Stimulated activated CD4-positive, alpha-beta T cell treated with anti-CD3 and anti-CD28 coated beads, Interleukin-2, amount 100 ng/mL, for 48 hours (primary cell): ENCODE results near the gene SIN3A.
"Not testable (repeated sequence)": the region's sequence is repeated elsewhere in the genome, so short reads cannot be mapped to it uniquely, and the experiment has no call there.

ENCODE experiments used
- DNase-seq, 2 donors: peaks; one replicate each; pipeline ENCODE4 v3.0.0-alpha.2; 2020

Gene SIN3A

DNA sequence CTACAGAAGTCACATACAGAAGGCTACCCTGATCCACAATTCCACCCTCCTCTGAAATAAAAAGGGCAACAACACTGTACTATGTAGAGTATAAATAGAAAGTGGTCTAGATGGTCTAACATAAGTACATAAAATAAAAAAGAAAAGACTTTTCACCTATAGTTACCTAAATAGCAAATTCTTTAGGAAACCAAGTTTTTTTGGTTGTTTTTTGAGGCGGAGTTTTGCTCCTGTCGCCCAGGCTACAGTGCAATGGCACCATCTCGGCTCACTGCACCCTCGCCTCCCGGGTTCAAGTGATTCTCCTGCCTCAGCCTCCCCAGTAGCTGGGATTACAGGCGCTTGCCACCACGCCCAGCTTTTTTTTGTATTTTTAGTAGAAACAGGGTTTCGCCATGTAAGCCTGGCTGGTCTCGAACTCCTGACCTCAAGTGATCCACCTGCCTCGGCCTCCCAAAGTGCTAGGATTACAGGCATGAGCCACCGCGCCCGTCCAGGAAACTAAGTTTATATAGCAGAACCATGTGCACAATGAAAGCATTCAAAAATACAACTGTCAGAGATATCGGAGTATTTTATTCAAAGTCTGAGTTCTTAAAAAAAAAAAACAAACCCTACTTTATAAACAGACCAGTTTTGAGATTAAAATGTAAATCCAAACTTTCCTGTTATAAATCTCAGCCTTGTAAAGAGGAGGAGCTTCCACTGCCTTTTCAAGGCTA, 1.7 kb downstream of the SIN3A start:
- no peak for DNase-seq

DNA sequence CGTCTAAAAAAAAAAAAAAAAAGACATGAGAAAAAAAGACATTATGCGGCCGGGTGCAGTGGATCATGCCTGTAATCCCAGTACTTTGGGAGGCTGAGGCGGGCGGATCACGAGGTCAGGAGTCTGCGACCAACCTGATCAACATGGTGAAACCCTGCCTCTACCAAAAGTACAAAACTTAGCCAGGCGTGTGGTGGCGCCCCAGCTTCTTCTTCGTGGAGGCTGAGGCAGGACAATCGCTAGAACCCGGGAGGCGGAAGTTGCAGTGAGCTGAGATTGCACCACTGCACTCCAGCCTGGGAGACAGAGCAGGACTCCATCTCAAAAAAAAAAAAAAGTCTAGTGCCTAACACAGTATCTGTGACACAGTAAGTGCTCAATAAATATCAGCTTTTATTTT, 3.3 kb downstream of the SIN3A start:
- DNase-seq, result not testable (repeated sequence)

DNA sequence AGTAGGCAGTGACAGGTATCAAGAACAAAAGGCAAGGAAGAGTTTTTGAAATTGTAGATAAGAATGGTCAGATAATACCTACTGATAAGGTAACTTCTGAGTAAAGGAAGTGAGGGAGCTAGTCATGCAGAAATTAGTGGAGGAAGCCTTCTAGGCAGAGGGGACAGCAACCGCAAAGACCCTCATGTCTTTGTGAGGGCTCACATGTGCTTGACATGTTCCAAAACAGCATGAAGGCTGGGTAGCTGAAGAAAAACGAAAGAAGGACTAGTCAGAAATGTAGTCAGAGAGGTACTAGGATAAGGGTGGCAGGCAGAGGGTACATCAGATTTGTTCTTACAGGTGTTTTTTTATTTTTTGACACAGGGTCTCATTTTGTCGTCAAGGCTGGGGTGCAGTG, 5.3 kb downstream of the SIN3A start:
- no peak for DNase-seq

DNA sequence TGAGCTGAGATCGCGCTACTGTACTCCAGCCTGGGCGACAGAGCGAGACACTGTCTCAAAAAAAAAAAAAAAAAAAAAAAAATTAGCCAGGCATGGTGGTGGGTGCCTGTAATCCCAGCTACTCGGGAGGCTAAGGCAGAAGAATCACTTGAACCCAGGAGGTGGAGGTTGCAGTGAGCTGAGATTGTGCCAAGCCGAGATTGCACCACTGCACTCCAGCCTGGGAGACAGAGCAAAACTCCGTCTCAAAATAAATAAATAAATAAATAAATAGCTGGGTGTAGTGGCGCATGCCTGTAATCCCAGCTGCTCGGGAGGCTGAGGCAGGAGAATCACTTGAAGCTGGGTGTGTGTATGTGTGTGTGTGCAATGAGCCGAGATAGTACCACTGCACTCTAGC, 6.2 kb downstream of the SIN3A start:
- DNase-seq, result not testable (repeated sequence)

DNA sequence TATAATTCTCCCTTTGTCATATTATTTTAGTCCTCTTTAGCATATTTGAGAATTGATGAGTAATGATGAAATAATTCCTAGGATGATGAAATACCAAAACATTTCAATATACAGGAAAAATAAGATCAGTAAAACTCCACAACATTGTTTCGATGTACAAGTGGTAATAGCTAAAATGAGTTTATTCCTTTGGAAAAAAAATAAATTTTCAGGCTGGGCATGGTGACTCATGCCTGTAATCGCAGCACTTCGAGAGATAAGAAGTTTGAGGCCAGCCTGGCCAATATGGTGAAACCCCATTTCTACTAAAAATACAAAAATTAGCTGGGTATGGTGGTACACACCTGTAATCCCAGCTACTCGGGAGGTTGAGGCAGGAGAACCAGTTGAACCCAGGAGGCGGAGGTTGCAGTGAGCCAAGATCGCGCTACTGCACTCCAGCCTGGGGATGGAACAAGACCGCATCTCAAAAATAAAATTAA, 7.5 kb downstream of the SIN3A start:
- not testable (repeated sequence) for DNase-seq

DNA sequence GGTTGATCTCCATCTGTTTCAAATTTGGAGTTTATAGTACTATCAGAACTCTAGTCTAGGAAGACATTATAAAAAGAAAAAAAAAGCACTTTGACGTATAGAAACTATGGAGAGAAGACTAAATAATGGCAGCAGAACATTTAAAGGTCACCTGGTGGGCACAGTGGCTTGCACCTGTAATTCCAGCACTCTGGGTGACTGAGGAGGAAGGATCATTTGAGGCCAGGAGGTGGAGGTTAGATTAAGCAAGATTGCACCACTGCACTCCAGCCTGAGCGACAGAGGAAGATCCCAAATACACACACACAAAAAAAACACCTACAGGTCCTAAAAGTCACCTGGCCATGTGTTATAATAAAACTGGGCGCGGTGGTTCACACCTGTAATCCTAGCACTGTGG, 13.8 kb downstream of the SIN3A start:
- no peak for DNase-seq

DNA sequence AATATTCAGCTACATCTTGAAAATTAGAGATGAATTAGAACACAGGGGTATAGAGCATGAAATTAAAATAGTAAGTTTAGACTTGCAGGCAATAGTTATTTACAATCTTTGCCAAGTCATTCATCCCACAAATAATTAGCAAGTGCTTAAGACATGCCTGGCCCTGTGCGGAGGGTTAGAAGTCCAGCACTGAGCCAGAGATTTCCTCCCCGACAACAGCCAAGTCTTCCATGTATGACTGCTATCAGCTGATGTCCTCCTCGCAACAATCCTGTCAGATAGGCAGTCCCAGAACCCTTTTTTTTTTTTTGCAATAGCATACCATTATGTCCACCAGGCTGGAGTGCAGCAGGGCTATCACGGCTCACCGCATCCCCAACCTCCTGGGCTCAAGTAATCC, 14.6 kb downstream of the SIN3A start:
- no peak for DNase-seq

DNA sequence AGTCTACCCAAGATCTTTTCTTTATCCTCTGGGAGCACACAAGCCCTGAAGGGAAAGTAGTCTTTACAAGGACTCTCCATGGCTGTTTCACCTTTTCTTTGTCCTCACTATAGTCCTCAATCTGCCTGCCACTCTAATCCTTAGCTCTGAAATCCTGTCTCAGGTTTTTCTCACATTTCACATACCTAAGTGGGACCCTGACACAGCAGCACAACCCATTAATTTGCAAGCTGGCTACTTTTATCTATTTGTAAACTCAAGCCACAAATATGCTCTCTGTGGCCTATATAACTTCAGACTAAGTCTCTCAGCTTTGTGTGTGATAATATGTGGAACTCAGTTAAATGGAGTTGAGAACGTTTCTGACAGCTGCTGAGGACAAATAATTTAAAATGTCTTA, 19.8 kb downstream of the SIN3A start:
- DNase-seq, result no peak

DNA sequence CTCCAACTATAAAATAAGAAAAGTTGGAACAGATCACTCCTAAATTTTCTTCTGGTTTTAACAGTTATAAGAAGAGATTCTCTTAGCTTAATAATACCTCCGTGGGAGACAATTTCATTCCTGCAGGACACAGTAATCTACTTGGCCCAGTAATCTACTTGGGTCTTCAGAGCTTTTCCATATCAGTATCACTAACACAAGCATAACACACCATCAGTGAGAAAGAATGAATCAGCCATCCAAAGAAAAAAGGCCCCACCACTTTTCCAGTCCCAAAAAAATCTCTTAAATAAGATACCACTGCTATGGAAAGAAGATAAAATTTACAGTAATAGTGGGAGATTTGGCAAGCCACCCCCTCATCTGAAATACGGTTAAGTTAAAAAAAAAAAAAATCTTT, 20.2 kb downstream of the SIN3A start:
- no peak for DNase-seq

DNA sequence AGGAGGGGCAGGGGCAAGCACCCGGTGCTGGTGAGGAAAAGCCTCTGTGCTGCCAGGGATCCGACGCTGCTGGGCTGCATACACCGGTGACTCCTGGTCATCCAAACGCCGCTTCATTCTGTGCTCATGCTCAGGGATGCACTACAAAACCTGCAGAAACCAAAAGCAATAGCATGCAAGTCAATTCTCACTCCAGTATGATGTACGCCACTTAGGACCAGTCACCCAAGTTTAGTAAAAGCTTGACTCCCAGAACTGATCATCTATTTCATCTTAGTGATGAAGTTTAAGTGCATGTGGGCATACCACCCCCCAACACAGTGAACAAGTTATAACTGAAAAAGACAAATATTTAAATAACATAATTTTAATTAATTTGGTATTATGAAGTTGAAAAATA, 21.2 kb downstream of the SIN3A start:
- DNase-seq, result no peak

DNA sequence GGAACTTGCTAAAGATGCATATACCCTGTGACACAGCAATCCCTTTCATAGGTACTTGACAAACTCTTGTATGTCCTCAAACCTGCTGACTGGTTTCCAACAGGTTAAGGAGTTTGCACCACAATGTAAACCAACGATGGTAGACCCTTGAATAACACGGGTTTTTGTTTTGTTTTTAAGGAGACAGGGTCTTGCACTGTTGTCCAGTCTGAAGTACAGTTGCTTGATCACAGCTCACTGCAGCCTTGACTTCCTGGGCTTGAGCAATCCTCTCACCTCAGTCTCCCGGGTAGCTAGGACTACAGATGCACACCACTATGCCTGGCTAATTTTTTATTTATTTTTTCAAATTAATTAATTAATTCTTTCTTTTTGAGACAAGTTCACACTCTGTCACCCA, 23.3 kb downstream of the SIN3A start:
- DNase-seq, result no peak

DNA sequence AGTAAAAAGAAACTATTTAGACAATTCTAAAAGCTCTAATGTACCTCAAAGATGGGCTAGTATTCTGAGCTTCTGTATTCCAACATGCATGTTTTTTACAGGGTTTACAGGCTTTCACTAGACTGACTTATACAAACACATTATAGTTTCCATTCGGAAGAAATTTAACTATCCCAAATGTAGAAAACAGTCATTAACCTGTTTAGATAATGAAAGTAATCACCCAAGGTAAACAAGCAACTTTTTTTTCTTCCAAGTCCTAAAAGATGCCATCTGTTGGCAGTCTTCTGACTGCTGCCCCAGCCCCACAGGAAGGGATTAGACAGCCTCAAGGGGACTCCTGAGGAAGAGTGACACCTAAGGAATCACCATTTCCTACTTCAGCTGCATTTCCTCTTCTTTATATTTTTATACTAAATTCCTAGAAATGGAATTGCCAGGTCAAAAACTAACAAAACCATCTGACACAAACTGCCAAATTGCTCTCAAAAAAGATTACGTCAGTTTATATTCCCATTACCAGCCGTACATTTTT, 25.5 kb downstream of the SIN3A start:
- no peak for DNase-seq

DNA sequence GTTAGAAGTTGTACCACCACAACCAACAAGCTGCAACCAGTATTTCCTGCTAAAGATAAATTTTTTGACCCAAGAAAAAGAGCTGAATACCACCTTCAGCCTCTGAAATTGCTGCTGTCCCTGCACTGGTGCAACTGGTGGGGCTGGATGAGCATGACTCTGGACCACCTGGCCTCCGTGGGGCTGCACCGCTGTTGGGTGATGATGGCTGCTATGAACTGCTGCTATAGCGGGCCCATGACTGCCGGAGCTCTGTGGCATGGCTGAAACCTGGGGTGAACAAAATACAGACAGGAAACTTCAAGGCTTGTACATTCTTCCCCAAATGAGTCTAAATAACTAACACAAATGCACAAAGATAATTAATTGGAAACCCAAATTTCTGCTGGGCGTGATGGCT, 28.9 kb downstream of the SIN3A start:
- DNase-seq, result no peak

DNA sequence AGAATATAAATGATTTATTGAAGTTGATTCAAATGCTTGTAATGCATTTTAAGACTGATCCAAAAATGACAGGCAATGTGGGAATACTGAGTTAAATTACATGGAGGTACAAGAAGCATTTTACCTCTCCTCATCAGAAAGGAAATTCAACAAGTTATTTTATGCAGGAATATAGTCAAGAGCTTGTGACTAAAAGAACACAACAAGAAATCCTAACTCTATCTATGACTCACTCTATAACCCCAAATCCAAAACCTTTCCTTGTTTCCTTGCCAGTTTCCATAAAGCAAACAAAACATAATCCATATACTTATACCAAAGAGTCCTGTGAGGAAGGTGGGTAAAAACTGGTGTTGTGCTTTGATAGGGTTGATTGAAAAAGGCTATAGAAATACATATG, 30.8 kb downstream of the SIN3A start:
- DNase-seq, result no peak

DNA sequence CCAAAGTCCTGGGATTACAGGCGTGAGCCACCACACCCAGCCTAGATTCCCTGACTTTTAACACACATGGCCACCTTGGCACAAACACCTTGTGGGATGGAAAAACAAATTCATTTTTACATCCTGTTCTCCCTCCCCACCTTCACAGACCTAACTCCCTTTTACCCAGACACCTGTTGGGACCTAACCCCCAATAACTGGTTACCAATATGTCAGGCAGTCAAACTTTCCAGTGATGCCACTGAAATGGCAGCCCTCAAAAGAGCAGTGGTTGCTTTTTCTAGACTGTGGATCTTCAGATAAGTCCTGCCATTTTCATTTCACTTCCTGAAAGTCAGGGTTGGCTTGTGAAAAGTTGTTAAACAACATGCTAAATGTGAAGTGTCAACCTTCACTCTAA, 34.9 kb downstream of the SIN3A start:
- DNase-seq, result no peak

DNA sequence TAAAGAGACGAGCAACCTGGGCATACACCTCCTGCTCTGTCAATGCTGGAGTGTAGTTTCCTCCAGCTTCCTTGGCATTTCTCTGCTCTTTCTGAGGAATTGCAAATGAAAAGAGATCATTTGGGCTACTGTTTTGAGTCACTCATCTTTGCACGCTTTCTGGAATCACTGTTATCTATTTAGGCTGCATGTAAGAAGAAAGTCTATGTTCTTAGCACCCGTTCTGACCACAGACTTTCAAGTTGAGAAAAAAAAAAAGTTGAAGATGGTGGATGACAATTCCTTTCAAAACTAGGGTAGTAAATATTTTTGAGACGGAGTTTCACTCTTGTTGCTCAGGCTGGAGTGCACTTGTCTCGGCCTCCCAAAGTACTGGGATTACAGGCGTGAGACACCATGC, 41.3 kb downstream of the SIN3A start:
- DNase-seq, result no peak

DNA sequence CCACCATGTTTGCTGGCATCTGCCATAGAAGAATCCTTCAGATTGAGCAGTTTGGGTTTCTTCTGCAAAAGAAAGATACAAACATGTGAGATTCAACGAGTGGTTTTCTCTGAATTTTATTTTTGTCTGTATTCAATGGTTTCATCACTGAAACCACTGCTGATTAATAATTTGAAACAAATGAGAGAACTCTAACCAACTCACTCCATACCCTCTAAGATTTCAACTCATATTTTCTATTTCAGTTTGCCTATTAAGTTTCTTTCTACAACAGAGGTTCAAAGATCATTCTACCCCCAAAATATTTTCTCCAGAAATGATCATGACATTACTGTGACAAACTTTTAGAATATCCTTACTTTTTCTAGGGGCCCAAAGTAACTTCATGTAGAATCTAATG, 44.4 kb downstream of the SIN3A start:
- DNase-seq, result no peak

DNA sequence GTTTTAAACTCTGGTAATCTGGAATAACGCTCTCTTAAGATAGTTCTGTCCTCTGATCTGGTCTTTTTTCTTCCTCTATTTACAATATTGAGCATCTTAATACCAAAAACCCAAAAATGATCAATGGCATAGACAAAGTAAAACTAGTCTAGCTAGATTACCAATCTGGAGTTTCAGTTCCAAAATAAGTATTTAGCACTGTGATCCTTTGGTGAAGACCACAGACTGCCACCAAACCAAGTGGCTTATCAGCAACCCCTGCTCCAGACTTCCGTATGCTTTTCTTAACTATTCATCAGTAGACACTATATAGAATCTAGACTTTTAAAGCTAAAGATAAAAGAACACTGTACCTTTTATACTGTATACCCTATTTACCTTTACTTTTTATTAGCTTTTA, 47.6 kb downstream of the SIN3A start:
- no peak for DNase-seq

DNA sequence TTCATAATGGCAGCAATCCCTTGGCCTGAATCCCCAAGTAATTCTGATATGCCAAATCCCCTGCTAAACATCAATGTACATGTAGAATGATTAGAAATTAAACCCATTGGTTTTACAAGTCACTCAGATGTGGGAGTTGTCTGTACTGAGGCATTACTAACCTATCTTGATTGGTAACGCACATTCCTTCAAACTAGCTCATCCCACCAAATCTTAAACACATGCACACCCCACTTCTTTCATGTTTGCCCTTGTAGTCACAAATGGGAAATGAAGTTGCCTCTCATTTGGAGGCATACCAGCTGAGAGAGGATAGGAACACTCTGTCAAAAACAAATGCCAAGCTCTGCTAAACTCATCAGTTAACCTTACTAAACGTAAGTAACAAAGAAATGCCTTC, 54.0 kb downstream of the SIN3A start:
- no peak for DNase-seq

DNA sequence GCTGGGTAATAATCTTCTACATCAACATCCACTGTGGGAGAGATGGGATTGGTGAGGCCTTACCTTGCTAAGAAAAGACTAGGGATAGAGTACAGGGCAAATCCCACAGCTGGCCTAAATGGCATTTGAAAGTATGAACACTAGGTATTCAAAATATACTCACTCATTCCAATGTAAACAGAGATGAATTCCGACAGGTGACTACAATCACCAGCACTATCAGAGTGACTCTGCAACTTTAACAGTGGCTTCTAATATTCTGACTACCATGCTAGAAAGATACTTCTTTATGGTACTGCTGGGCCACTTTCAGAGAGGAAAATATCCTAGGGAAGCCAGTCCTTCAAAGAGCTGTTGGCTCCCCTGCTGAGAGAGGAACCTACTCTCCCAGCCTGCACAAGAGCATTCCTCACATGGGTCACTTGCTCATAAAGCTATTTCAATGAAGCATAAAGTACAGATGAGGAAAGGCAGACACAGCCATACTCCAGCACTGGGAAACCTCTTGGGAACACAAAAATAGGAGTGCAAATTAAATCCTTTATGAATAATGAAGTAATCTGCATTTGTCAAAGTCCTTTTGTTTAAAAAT, 61.6 kb downstream of the SIN3A start:
- no peak for DNase-seq

DNA sequence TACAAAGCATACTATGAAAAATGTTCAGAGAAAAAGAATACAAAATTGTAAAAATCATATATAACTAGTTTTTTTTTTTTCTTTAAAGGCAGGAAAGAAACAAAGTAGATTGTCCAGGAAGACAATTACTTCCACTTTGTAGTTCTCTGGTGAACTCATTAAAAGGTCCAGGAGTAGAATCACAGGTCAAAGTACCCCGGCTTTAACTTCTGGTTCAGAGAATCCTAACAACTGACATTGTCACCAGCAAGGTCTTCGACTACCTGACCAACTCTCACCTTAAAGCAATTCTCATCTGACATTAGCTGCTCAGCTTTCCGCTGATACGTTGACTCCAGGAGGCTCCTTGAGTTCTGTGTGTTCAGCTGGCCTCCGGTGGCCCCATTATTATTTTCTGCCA, 67.5 kb downstream of the SIN3A start:
- not testable (repeated sequence) for DNase-seq

DNA sequence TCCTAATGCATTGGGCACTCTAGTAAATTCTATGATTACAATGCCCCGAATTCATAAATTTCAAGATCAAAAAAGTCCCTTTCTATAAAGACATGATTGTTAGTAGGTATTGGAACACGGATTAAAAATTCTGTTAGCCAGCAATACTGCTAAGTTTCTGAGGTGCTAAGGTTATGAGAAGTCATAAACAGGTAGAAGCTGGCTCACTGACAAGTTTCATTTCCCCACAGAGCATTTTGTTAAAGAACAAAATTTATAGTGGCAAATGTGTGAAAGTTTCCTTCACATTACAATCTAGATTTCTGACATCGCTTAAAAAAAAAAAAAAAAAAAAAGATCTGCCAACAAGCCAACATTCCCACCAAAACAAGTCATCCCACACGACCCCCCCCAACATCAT, 70.7 kb downstream of the SIN3A start:
- DNase-seq, result no peak

DNA sequence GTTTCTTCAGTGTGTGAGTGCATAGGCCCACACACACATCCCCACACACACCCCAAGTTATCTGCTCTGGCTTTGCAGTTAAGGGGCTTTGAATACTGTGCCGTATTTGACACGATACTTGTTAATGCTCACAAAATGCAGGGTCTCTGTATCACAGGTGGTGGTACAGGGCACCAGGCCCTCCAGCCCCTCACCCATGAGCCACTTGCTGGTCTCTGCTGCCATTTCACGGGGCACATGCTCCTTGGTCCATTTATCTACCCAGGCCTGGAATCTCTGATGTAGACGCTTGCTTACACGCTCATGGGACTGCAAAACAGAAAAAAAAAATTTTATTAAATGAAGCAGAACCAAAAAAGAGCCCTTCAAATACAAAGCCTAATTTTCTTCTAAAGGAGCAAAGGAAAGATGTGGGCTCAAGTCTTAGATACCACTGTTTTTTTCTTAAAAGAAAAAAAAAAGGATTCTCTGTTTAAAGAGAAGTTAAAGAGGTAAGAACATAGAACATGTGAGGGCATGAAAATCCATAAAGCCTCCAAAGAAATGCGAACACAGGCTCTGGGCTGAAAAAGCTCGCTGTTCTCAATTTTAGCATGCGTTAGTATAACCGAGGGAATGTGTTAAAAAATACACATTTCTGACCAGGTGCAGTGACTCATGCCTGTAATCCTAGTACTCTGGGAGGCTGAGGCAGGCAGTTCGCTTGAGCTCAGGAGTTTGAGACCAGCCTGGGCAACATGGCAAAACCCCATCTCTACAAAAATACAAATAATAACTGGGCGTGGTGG, 79.4 kb downstream of the SIN3A start:
- DNase-seq, result no peak

DNA sequence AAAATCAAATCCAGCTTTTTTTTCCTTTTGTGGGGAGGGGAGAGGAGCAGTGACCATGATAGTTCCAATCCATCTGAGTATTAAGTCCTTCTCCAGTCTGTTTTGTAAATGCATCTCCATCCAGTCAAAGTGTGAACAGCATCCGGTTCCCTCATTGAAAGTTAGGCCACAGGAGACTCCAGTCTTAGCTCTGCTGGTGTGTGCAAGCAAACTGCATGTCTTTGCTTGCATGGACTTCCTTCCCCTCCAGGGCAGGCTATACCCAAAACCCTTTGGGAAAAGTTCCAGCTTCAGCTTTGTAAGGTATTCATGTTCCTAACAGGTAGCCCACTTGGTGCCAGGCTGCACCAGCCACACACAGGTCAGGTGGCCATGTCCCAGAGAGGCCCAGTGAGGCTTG, 80.0 kb downstream of the SIN3A start:
- DNase-seq, result no peak
